Breast epithelium (tissue), 4 donors: ENCODE results near the gene PAQR4. TPM values are rescaled to one million over a fixed set of nuclear protein-coding genes. Genes with fewer than 3 reads are reported as not detected.

Experiments
- DNase-seq, 2 donors: peaks; one replicate each; pipeline ENCODE4 v3.0.0-alpha.2; 2019; ENCODE audit warnings: low spot score in 2 of 2
- H3K27ac ChIP-seq, 2 donors: fragments of 200-600 bp; sonication (generic) in 1 of 2; one replicate each; pipeline ENCODE4 v1.5.1; 2016 to 2019; ENCODE audit warnings: mild to moderate bottlenecking in 1 of 2
- H3K27me3 ChIP-seq, 2 donors: fragments of 200-600 bp; sonication (generic) in 1 of 2; one replicate each; pipeline versions ENCODE4 v1.5.1 to v1.6.0; 2017 to 2019; ENCODE audit warnings: control low read depth in 1 of 2, mild to moderate bottlenecking in 1 of 2
- H3K36me3 ChIP-seq: fragments of 200-600 bp; one replicate; pipeline ENCODE4 v1.5.1; 2019
- H3K4me1 ChIP-seq, 2 donors: fragments of 200-600 bp; sonication (generic); one replicate each; pipeline ENCODE4 v1.5.1; 2016 to 2019; ENCODE audit warnings: control low read depth in 1 of 2
- H3K4me3 ChIP-seq, 3 donors: fragments of 200-600 bp; sonication (generic); 1 replicate in 2 of 3; 2 replicates in 1 of 3; pipeline ENCODE4 v1.5.1; 2016 to 2019; ENCODE audit warnings: mild to moderate bottlenecking in 3 of 3, moderate library complexity in 2 of 3
- H3K9me3 ChIP-seq, 2 donors: fragments of 200-600 bp; sonication (generic) in 1 of 2; one replicate each; pipeline ENCODE4 v1.5.1; 2016 to 2019; ENCODE audit warnings: control low read depth in 1 of 2
- CTCF ChIP-seq, 3 donors: fragments of 450-650 bp; IDR thresholded peaks; one replicate each; pipeline ENCODE4 v1.5.1; 2016 to 2017; ENCODE audit warnings: antibody characterized with exemption in 3 of 3, mild to moderate bottlenecking in 3 of 3, moderate library complexity in 3 of 3
- POLR2A ChIP-seq: fragments of 450-650 bp; IDR thresholded peaks from one replicate; pipeline ENCODE4 v1.6.1; 2016; ENCODE audit warnings: antibody characterized with exemption, mild to moderate bottlenecking, moderate library complexity
- POLR2AphosphoS5 ChIP-seq, 3 donors: sonication (generic); formaldehyde crosslinking; IDR thresholded peaks; one replicate each; pipeline ENCODE4 v1.6.1; 2017; ENCODE audit warnings: antibody characterized with exemption in 3 of 3
- intact Hi-C: fragments of 100-400 bp; cut with DNase I; formaldehyde crosslinking; loops from one replicate; pipeline ENCODE4 v1.15.1; 2023; ENCODE audit warnings: low total_unique reads
- total RNA-seq, 3 donors: library from RNA; depleted of rRNA; stranded (reverse); fragments of >200 nt; gene quantifications; one replicate each; pipeline ENCODE4 v1.1.0, GENCODE V29; 2016

The PAQR4 gene
- total RNA-seq, 3 donors from 2014 or later = 2.0 to 4.0 (median 3.7) TPM

GRCh38 chr16:3010510-3010909, 41.4 kb downstream of the PAQR4 start:
- intact Hi-C loops = no loop called here

DNA sequence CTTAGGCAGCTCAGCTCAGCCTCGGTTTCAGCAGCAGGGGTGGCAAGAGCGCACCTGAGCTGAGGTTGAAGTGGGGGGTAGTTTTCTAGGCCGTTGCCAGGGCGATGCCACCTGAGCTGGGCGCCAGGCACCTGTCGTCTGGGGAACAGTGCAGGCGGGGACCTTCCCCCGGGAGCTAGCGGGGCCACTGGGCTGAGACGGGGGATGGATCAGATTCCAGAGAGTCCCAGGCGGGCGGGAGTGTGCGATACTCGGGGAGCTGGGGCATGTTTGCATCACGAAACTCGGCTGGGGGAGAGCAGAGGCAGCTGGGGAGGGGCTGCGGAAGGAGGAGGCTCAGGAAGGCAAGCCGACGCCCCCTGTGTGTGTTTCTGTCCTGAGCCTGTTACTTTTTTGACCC, 43.1 kb downstream of the PAQR4 start:
- intact Hi-C loops = no loop called here
- TF ChIP-seq CTCF (IDR thresholded peaks at IDR 0.05) = no peak
- TF ChIP-seq POLR2AphosphoS5 (IDR thresholded peaks at IDR 0.05) = no peak
- TF ChIP-seq POLR2A = no peak
- no peaks in the 10 kb centered on the region for H3K36me3 ChIP-seq
- H3K27me3 ChIP-seq = peaks cover 0 to 30% of the 10 kb centered on the region in 2 donors
- DNase-seq = no peak
- H3K27ac ChIP-seq = no peak overlapping the region
- H3K4me3 ChIP-seq = no peak overlapping the region
- H3K9me3 ChIP-seq = no peaks in the 10 kb centered on the region
- no peaks in the 10 kb centered on the region for H3K4me1 ChIP-seq

More at GRCh38 chr16:3010510-3010909, 41.4 kb downstream of the PAQR4 start:
- TF ChIP-seq POLR2AphosphoS5 (IDR thresholded peaks at IDR 0.05) = no peak
- no peak for TF ChIP-seq POLR2A
- TF ChIP-seq CTCF (IDR thresholded peaks at IDR 0.05) = no peak
- Histone ChIP-seq H3K9me3 (no peaks in the 10 kb centered on the region), H3K36me3 (no peaks in the 10 kb centered on the region), H3K27ac (peak overlapping the region; percentile 23 to 65), H3K27me3 (peaks cover 0 to 31% of the 10 kb centered on the region in 2 donors), H3K4me3 (no peak overlapping the region), H3K4me1 (no peaks in the 10 kb centered on the region)
- no peak for DNase-seq

- peak in 1 of 2 donors; percentile 73 for DNase-seq
- Histone ChIP-seq H3K27ac (no peak within 1 kb of the TSS), H3K27me3 (peaks cover under 1 to 36% of the 10 kb centered on the region in 2 donors), H3K4me1 (no peaks in the 10 kb centered on the region), H3K4me3 (no peak within 1 kb of the TSS), H3K9me3 (no peaks in the 10 kb centered on the region), H3K36me3 (no peaks in the 10 kb centered on the region)
- no peak for TF ChIP-seq POLR2A
- no peak for TF ChIP-seq CTCF (IDR thresholded peaks at IDR 0.05)
- TF ChIP-seq POLR2AphosphoS5 (IDR thresholded peaks at IDR 0.05) = no peak
- intact Hi-C loops = no loop called here
Observed at GRCh38 chr16:3012828-3013420, 43.8 kb downstream of the PAQR4 start, which contains the start of gene CLDN9. Gene CLDN9 (plus strand): TSS chr16:3012923. CDS start chr16:3013363, 440 bp downstream.

GRCh38 chr16:3013491-3013951, 44.4 kb downstream of the PAQR4 start:
- Histone ChIP-seq H3K4me1 (no peaks in the 10 kb centered on the region), H3K36me3 (no peaks in the 10 kb centered on the region), H3K9me3 (no peaks in the 10 kb centered on the region), H3K27me3 (peaks cover 3 to 40% of the 10 kb centered on the region in 2 donors), H3K27ac (no peak overlapping the region), H3K4me3 (no peak overlapping the region)
- no peak for TF ChIP-seq POLR2A
- TF ChIP-seq CTCF (IDR thresholded peaks at IDR 0.05) = no peak
- no peak for TF ChIP-seq POLR2AphosphoS5 (IDR thresholded peaks at IDR 0.05)
- no peak for DNase-seq
- intact Hi-C loops = no loop called here

DNA sequence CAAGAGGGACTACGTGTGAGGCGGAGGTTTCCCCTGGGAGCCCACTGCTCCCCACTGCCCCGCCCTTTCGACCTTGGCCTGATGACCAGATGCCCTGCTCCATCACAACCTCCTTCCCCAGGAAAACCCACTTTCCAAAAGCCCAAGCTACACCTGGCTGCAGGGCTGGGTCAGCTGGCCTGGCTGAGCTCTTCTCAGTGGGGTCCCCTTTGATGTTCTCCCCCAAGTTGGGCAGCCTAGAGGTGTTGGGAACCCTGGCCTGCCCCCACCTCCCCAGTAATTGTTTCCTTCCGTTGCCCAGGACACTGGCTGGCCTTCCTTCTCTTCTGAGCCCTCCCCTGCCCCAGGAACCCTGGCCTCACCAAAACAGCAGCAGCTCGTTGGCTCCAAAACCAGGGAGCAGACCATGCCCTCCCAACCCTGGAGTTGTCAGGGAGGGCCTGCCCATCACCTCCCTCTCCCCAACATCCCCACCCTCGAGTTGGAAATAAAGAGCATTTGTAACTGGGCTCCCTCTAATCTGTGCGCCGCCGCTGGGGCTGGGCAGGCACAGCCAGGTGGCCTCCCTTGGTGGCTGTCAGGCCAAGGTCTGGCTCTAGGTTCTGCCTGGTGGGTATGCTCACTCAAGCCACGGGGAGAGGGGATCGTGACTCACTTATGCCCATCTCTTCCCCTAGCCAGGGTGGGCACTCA, 45.0 kb downstream of the PAQR4 start:
- Histone ChIP-seq H3K36me3 (no peaks in the 10 kb centered on the region), H3K9me3 (no peaks in the 10 kb centered on the region), H3K4me1 (no peaks in the 10 kb centered on the region), H3K27me3 (peaks cover 3 to 40% of the 10 kb centered on the region in 2 donors), H3K27ac (no peak overlapping the region), H3K4me3 (no peak overlapping the region)
- intact Hi-C loops = no loop called here
- TF ChIP-seq POLR2AphosphoS5 (IDR thresholded peaks at IDR 0.05) (no peak), CTCF (IDR thresholded peaks at IDR 0.05) (no peak), POLR2A (no peak)
- no peak for DNase-seq
